Stomach (tissue), 4 donors: ENCODE results near the gene SIRT2.
"Not testable (repeated sequence)": the region's sequence is repeated elsewhere in the genome, so short reads cannot be mapped to it uniquely, and the experiment has no call there.

Source experiments
- POLR2A ChIP-seq, 4 donors: fragments of 450-650 bp; IDR thresholded peaks; one replicate each; pipeline ENCODE4 v1.6.1; 2016; ENCODE audit warnings: antibody characterized with exemption in 4 of 4, control low read depth in 2 of 4, mild to moderate bottlenecking in 1 of 4, moderate library complexity in 1 of 4
- POLR2AphosphoS5 ChIP-seq, 3 donors: sonication (generic); formaldehyde crosslinking; IDR thresholded peaks; one replicate each; pipeline ENCODE4 v1.6.1; 2016; ENCODE audit warnings: antibody characterized with exemption in 3 of 3

GRCh38 chr19:38854961-38855360 is 44.5 kb downstream of the SIRT2 start:
- TF ChIP-seq POLR2A, POLR2AphosphoS5 (IDR thresholded peaks at IDR 0.05): not testable (repeated sequence)
